Measurements from ENCODE around the gene PLA2G5. TPM values are rescaled to one million over a fixed set of nuclear protein-coding genes. Genes with fewer than 3 reads are reported as not detected.
"Not testable (repeated sequence)": the region's sequence is repeated elsewhere in the genome, so short reads cannot be mapped to it uniquely, and the experiment has no call there.

PLA2G5 gene
- polyA plus RNA-seq, 1 experiment: not detected

- TF ChIP-seq CTCF (IDR thresholded peaks at IDR 0.05; ENCODE audit: low read depth, low read length): no peak
- Histone ChIP-seq H3K9me3 (ENCODE audit: control insufficient read depth, insufficient read depth, low read length) (no peaks in the 10 kb centered on the region), H3K27me3 (ENCODE audit: control insufficient read depth, insufficient read depth, low read length) (peaks cover 17% of the 10 kb centered on the region), H3K27ac (ENCODE audit: low read depth, low read length) (no peak overlapping the region), H3K4me3 (ENCODE audit: low read depth, low read length) (no peak overlapping the region)
- ChIA-PET POLR2A (no interaction called here), CTCF (no interaction called here)
- DNase-seq (ENCODE audit: low read depth, low spot score): no peak
Observed at GRCh38 chr1:20037877-20038276, 32.1 kb upstream of the PLA2G5 start.

- POLR2A ChIA-PET: no interaction called here
- Histone ChIP-seq H3K27ac (ENCODE audit: low read depth, low read length) (no peak overlapping the region), H3K9me3 (ENCODE audit: control insufficient read depth, insufficient read depth, low read length) (no peaks in the 10 kb centered on the region; the same call in 1 of the 2 replicates), H3K4me3 (ENCODE audit: low read depth, low read length) (no peak overlapping the region), H3K27me3 (ENCODE audit: control insufficient read depth, insufficient read depth, low read length) (peaks cover 14% of the 10 kb centered on the region)
- CTCF ChIA-PET: interaction anchor here (0.6 kb wide), 1 partner anchor 183 kb away, joined by 3 read pairs; no protein-coding TSS in a partner anchor
- no peak for TF ChIP-seq CTCF (IDR thresholded peaks at IDR 0.05; ENCODE audit: low read depth, low read length)
- DNase-seq (ENCODE audit: low read depth, low spot score): no peak
Observed at GRCh38 chr1:20047096-20047495, 22.9 kb upstream of the PLA2G5 start.

- no peak for DNase-seq (ENCODE audit: low read depth, low spot score)
- POLR2A ChIA-PET: interaction anchor here (0.7 kb wide), 1 partner anchor 10 kb away, joined by 5 read pairs; no protein-coding TSS in a partner anchor
- Histone ChIP-seq H3K27ac (ENCODE audit: low read depth, low read length) (no peak overlapping the region), H3K9me3 (ENCODE audit: control insufficient read depth, insufficient read depth, low read length) (no peaks in the 10 kb centered on the region; the same call in 1 of the 2 replicates), H3K4me3 (ENCODE audit: low read depth, low read length) (no peak overlapping the region), H3K27me3 (ENCODE audit: control insufficient read depth, insufficient read depth, low read length) (peaks cover 14% of the 10 kb centered on the region)
- TF ChIP-seq CTCF (IDR thresholded peaks at IDR 0.05; ENCODE audit: low read depth, low read length): no peak
- CTCF ChIA-PET: no interaction called here
Observed at GRCh38 chr1:20048563-20048962, 21.4 kb upstream of the PLA2G5 start.

GRCh38 chr1:20049056-20049798, 20.8 kb upstream of the PLA2G5 start:
- POLR2A ChIA-PET; H3K9me3 ChIP-seq (ENCODE audit: control insufficient read depth, insufficient read depth, low read length); H3K27ac ChIP-seq (ENCODE audit: low read depth, low read length); DNase-seq (ENCODE audit: low read depth, low spot score); CTCF ChIA-PET; H3K4me3 ChIP-seq (ENCODE audit: low read depth, low read length): not testable (repeated sequence)
- peaks cover 14% of the 10 kb centered on the region for H3K27me3 ChIP-seq (ENCODE audit: control insufficient read depth, insufficient read depth, low read length)

GRCh38 chr1:20051218-20051829, 18.7 kb upstream of the PLA2G5 start:
- no peak for TF ChIP-seq CTCF (IDR thresholded peaks at IDR 0.05; ENCODE audit: low read depth, low read length)
- Histone ChIP-seq H3K27ac (ENCODE audit: low read depth, low read length) (no peak overlapping the region), H3K27me3 (ENCODE audit: control insufficient read depth, insufficient read depth, low read length) (peaks cover 4% of the 10 kb centered on the region), H3K4me3 (ENCODE audit: low read depth, low read length) (no peak overlapping the region), H3K9me3 (ENCODE audit: control insufficient read depth, insufficient read depth, low read length) (no peaks in the 10 kb centered on the region; the same call in 1 of the 2 replicates)
- CTCF ChIA-PET: no interaction called here
- DNase-seq (ENCODE audit: low read depth, low spot score): no peak
- POLR2A ChIA-PET: no interaction called here
